DMS79 (cell line): Measurements from ENCODE around the gene IL10.

ENCODE experiments used
- DNase-seq: peaks from one replicate; lab custom pipeline; 2025; lab: John Stamatoyannopoulos, UW

The IL10 gene

GRCh38 chr1:206772243-206772937 is at the start of gene IL10:
TSS of gene IL10 (minus strand) at chr1:206772494. CDS start at chr1:206772435, 59 bp downstream.
- DNase-seq = no peak

- peak; percentile 11 for DNase-seq
Measured at GRCh38 chr1:206821493-206821892, 49.2 kb upstream of the IL10 start.

GRCh38 chr1:206816390-206817287 is 44.3 kb upstream of the IL10 start:
- DNase-seq = no peak

GRCh38 chr1:206814716-206815341 is 42.5 kb upstream of the IL10 start:
- peak; percentile 69 for DNase-seq

- no peak for DNase-seq
Measured at GRCh38 chr1:206812471-206812870, 40.2 kb upstream of the IL10 start.

- no peak for DNase-seq
Measured at GRCh38 chr1:206809504-206810084, 37.3 kb upstream of the IL10 start.

GRCh38 chr1:206808615-206809014 is 36.3 kb upstream of the IL10 start:
- DNase-seq = no peak

GRCh38 chr1:206805357-206805756 is 33.1 kb upstream of the IL10 start:
- no peak for DNase-seq

- no peak for DNase-seq
Measured at GRCh38 chr1:206804156-206804737, 32.0 kb upstream of the IL10 start.

- DNase-seq = no peak
Measured at GRCh38 chr1:206803221-206803730, 31.0 kb upstream of the IL10 start.

GRCh38 chr1:206802401-206802800 is 30.1 kb upstream of the IL10 start:
- no peak for DNase-seq

- DNase-seq = no peak
Measured at GRCh38 chr1:206801467-206801866, 29.2 kb upstream of the IL10 start.

- DNase-seq = no peak
Measured at GRCh38 chr1:206800891-206801290, 28.6 kb upstream of the IL10 start.

GRCh38 chr1:206800411-206800810 is 28.1 kb upstream of the IL10 start:
- DNase-seq = no peak

- no peak for DNase-seq
Measured at GRCh38 chr1:206799311-206799710, 27.0 kb upstream of the IL10 start.

- DNase-seq = no peak
Measured at GRCh38 chr1:206798384-206798996, 26.2 kb upstream of the IL10 start.

GRCh38 chr1:206797534-206798383 is 25.5 kb upstream of the IL10 start:
- DNase-seq = no peak

GRCh38 chr1:206796981-206797402 is 24.7 kb upstream of the IL10 start:
- DNase-seq = no peak

GRCh38 chr1:206796116-206796515 is 23.8 kb upstream of the IL10 start:
- DNase-seq = no peak

GRCh38 chr1:206794294-206794908 is 22.1 kb upstream of the IL10 start:
- DNase-seq = no peak
